ENCODE data around the gene INPP1.

The INPP1 gene

DNA sequence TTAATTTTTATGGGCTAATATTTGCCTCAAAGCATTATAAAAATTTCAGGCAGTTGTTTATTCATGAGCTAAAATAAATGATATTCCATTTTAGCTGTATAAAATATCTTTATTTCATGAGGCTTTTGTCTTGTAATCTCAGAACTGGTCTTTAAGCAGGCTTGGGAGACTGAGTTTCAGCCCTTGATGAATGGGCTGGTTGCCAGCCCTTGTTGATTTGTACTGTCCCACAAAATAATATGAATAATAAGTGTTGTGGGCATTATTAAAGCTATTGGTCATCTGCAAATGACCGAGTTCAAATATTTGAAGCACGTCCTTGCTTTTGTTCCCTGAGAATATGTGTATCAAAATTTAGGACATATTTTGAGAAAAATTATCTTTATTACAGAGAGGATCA lies 18.2 kb downstream of the INPP1 start:
- H3K9me3 ChIP-seq (ENCODE audit: control insufficient read depth in 2 of 2, low read length in 2 of 2) = no peaks in the 10 kb centered on the region
- no peak overlapping the region for H3K4me3 ChIP-seq (ENCODE audit: low read length in 2 of 2)
- H3K27ac ChIP-seq (ENCODE audit: low read length) = no peak overlapping the region
- peaks cover 3 to 15% of the 10 kb centered on the region in 2 donors for H3K36me3 ChIP-seq (ENCODE audit: control insufficient read depth in 2 of 2, insufficient read depth in 2 of 2, low read length in 2 of 2)
- peaks cover 12% of the 10 kb centered on the region for H3K4me1 ChIP-seq (ENCODE audit: control insufficient read depth, insufficient read depth, low read length)
- no peaks in the 10 kb centered on the region for H3K27me3 ChIP-seq (ENCODE audit: control insufficient read depth in 1 of 2, insufficient read depth in 2 of 2, low read length in 2 of 2)
- no peak overlapping the region for H3K9ac ChIP-seq (ENCODE audit: low read length in 2 of 2)

DNA sequence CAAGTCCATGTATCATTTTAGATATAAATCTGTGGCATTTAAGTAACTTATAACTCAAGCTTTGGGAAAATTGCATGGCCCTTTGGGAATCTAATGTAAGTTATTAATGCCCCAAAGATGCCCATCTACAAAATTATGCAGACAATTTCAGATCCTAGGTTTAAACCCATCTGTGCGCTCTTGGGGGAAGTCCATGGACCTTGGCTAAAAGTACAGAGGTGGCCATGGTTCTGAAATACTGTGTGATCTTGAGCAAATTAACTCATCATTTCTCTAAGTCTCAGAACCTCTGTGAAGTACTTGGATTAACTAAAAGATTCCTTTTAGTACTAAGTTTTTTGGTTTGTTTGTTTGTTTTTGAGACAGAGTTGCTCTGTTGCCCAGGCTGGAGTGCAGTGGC lies 19.5 kb downstream of the INPP1 start:
- Histone ChIP-seq H3K9me3 (ENCODE audit: control insufficient read depth in 2 of 2, low read length in 2 of 2) (no peaks in the 10 kb centered on the region), H3K9ac (ENCODE audit: low read length in 2 of 2) (no peak overlapping the region), H3K27ac (ENCODE audit: low read length) (no peak overlapping the region), H3K27me3 (ENCODE audit: control insufficient read depth in 1 of 2, insufficient read depth in 2 of 2, low read length in 2 of 2) (no peaks in the 10 kb centered on the region), H3K4me3 (ENCODE audit: low read length in 2 of 2) (no peak overlapping the region), H3K4me1 (ENCODE audit: control insufficient read depth, insufficient read depth, low read length) (peaks cover 10% of the 10 kb centered on the region), H3K36me3 (ENCODE audit: control insufficient read depth in 2 of 2, insufficient read depth in 2 of 2, low read length in 2 of 2) (peaks cover 3 to 25% of the 10 kb centered on the region in 2 donors)

DNA sequence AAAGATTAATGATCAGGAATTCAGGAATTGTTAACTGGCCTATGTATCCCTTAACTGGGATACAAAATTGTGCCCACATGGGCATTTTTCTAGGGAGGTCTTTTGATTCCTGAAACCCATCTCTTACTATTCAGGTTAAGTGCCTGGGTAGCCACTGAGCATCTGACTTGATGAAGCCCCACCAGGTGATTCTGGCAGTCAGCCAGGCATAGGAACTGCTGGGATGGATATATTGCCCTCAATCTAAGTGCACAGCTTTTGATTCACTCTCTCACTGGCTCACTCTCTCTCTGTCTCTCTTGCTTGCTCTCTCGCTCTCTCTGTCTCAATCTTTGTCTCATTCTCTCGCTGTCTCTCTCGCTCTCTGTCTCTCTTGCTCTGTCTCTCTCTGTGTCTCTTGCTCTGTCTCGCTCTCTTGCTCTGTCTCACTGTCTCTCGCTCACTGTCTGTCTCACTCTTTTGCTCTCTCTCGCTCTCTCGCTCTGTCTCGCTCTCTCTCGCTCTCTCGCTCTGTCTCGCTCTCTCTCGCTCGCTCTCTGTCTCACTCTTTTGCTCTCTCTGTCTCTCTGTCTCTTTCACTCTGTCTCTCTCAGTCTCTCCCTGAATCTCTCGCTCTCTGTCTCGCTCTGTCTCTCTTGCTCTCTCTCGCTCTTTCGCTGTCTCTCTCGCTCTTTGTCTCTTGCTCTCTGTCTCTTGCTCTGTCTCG lies 22.3 kb downstream of the INPP1 start:
- Histone ChIP-seq H3K4me3 (ENCODE audit: low read length in 2 of 2) (no peak overlapping the region), H3K4me1 (ENCODE audit: control insufficient read depth, insufficient read depth, low read length) (no peaks in the 10 kb centered on the region), H3K9ac (ENCODE audit: low read length in 2 of 2) (no peak overlapping the region), H3K27me3 (ENCODE audit: control insufficient read depth in 1 of 2, insufficient read depth in 2 of 2, low read length in 2 of 2) (no peaks in the 10 kb centered on the region), H3K9me3 (ENCODE audit: control insufficient read depth in 2 of 2, low read length in 2 of 2) (no peaks in the 10 kb centered on the region), H3K36me3 (ENCODE audit: control insufficient read depth in 2 of 2, insufficient read depth in 2 of 2, low read length in 2 of 2) (peaks cover 15 to 31% of the 10 kb centered on the region in 2 donors), H3K27ac (ENCODE audit: low read length) (no peak overlapping the region)

DNA sequence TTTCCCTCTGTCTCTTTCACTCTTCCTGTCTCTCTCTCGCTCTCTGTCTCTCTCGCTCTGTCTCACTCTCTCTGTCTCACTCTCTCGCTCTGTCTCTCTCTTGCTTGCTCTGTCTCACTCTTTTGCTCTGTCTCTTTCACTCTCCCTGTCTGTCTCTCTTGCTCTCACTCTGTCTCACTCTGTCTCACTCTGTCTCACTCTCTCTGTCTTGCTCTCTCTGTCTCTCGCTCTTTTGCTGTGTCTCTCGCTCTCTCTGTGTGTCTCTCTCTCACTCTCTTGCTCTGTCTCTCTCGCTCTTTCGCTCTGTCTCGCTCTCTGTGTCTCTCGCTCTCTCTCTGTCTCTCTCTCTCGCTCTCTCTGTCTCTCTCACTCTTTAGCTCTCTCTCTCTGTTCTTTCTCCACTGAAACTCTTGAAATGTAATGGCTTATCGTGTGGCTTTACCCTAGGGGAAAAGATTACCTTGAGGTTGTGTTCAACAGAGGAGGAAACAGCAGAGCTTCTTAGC lies 22.9 kb downstream of the INPP1 start:
- Histone ChIP-seq H3K27ac (ENCODE audit: low read length) (no peak overlapping the region), H3K9me3 (ENCODE audit: control insufficient read depth in 2 of 2, low read length in 2 of 2) (no peaks in the 10 kb centered on the region), H3K36me3 (ENCODE audit: control insufficient read depth in 2 of 2, insufficient read depth in 2 of 2, low read length in 2 of 2) (peaks cover 21 to 37% of the 10 kb centered on the region in 2 donors), H3K27me3 (ENCODE audit: control insufficient read depth in 1 of 2, insufficient read depth in 2 of 2, low read length in 2 of 2) (no peaks in the 10 kb centered on the region), H3K9ac (ENCODE audit: low read length in 2 of 2) (no peak overlapping the region), H3K4me3 (ENCODE audit: low read length in 2 of 2) (no peak overlapping the region), H3K4me1 (ENCODE audit: control insufficient read depth, insufficient read depth, low read length) (no peaks in the 10 kb centered on the region)

DNA sequence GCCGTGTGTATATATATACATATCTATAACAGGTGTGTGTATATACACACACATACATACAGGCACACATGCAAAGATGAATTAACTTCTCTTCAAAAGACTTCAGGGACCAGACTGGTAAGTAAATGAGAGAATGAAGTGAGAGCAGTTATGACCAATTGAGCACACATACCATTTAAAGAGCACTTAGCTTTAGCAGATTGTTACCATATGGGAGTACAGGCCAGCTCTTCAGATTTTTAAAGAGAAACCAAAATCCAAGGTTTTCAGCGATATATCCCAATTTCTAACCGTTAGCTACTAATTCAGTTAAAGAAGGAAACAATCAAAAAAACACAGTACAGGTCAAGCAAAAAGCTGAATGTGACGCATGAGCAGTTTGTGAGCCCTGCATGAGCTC lies 23.7 kb downstream of the INPP1 start:
- H3K27me3 ChIP-seq (ENCODE audit: control insufficient read depth in 1 of 2, insufficient read depth in 2 of 2, low read length in 2 of 2) = no peaks in the 10 kb centered on the region
- no peak overlapping the region for H3K27ac ChIP-seq (ENCODE audit: low read length)
- H3K4me1 ChIP-seq (ENCODE audit: control insufficient read depth, insufficient read depth, low read length) = no peaks in the 10 kb centered on the region
- H3K36me3 ChIP-seq (ENCODE audit: control insufficient read depth in 2 of 2, insufficient read depth in 2 of 2, low read length in 2 of 2) = peaks cover 21 to 37% of the 10 kb centered on the region in 2 donors
- H3K9ac ChIP-seq (ENCODE audit: low read length in 2 of 2) = no peak overlapping the region
- H3K4me3 ChIP-seq (ENCODE audit: low read length in 2 of 2) = no peak overlapping the region
- H3K9me3 ChIP-seq (ENCODE audit: control insufficient read depth in 2 of 2, low read length in 2 of 2) = no peaks in the 10 kb centered on the region

DNA sequence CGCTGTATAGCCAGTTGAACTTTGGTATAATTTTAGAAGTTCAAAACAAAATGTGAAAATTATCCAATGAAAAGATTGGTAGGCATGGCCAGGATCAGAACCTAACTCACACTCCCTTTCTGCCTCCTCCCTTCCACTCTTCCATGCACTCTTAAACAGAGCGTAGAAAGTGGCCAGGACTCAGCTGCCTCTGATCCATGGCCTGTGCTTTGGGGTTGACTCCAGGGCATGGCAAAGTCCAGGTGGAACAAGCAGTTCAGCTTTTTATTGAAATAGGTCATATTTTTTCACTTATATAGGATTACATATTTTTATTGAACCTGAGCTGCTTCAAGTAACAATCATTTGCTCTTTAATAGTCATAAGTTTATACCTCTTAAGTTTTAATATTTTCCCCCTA lies 26.2 kb downstream of the INPP1 start:
- H3K9ac ChIP-seq (ENCODE audit: low read length in 2 of 2) = no peak overlapping the region
- no peaks in the 10 kb centered on the region for H3K27me3 ChIP-seq (ENCODE audit: control insufficient read depth in 1 of 2, insufficient read depth in 2 of 2, low read length in 2 of 2)
- no peak overlapping the region for H3K4me3 ChIP-seq (ENCODE audit: low read length in 2 of 2)
- peaks cover 21 to 27% of the 10 kb centered on the region in 2 donors for H3K36me3 ChIP-seq (ENCODE audit: control insufficient read depth in 2 of 2, insufficient read depth in 2 of 2, low read length in 2 of 2)
- H3K9me3 ChIP-seq (ENCODE audit: control insufficient read depth in 2 of 2, low read length in 2 of 2) = no peaks in the 10 kb centered on the region
- no peak overlapping the region for H3K27ac ChIP-seq (ENCODE audit: low read length)
- no peaks in the 10 kb centered on the region for H3K4me1 ChIP-seq (ENCODE audit: control insufficient read depth, insufficient read depth, low read length)

DNA sequence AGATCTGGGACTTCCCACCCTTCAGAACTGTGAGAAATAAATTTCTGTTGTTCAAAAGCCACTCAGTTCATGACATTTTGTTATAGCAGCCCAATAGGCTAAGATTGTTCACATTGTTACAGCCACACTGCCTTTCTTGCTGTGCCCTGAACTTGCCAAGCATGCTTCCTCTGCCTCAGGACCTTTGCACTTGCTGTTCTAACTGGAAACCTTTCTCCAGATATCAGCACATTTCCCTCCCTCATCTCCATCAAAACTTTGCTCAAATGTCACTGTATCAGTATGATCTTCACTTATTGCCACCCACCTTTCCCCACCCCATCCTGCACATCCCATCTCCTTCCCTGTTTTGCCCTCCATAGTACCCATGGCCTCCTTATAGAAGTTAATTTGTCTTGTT lies 32.7 kb downstream of the INPP1 start:
- H3K27me3 ChIP-seq (ENCODE audit: control insufficient read depth in 1 of 2, insufficient read depth in 2 of 2, low read length in 2 of 2) = no peaks in the 10 kb centered on the region
- H3K4me3 ChIP-seq (ENCODE audit: low read length in 2 of 2) = no peak overlapping the region
- H3K4me1 ChIP-seq (ENCODE audit: control insufficient read depth, insufficient read depth, low read length) = no peaks in the 10 kb centered on the region
- no peak overlapping the region for H3K27ac ChIP-seq (ENCODE audit: low read length)
- H3K36me3 ChIP-seq (ENCODE audit: control insufficient read depth in 2 of 2, insufficient read depth in 2 of 2, low read length in 2 of 2) = peaks cover 2% of the 10 kb centered on the region in 2 donors
- no peak overlapping the region for H3K9ac ChIP-seq (ENCODE audit: low read length in 2 of 2)
- no peaks in the 10 kb centered on the region for H3K9me3 ChIP-seq (ENCODE audit: control insufficient read depth in 2 of 2, low read length in 2 of 2)

DNA sequence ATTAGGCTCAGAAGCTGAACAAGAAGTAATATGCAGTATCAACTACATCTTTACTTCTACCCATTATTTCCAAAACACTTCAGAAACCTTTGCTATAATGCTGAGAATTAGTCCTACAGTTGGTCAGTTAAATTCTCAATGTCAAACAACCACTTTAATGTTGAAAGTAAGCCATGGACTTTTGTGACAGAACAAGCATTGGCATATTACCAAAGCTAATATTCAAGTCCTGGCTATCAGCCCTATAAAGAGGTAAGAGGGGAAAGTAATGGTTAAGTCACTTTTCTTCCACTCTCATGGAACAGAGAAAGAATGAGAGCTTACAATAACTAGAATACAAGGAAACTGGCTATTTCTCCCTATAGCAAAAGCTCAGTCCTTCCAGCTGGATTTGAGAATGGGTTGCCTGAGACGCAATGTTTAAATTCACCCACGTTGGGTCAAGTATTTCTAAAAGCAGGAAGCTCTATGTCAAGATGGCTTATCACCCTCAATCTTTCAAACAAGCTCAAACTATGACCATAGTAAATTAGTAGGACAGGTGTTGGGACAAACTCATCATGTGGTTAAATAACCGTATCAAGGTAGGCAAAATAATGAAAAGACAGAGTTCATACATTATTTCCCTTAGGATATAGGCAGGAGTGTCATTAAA lies 33.3 kb downstream of the INPP1 start:
- H3K4me1 ChIP-seq (ENCODE audit: control insufficient read depth, insufficient read depth, low read length) = no peaks in the 10 kb centered on the region
- H3K9me3 ChIP-seq (ENCODE audit: control insufficient read depth in 2 of 2, low read length in 2 of 2) = no peaks in the 10 kb centered on the region
- no peak overlapping the region for H3K4me3 ChIP-seq (ENCODE audit: low read length in 2 of 2)
- no peaks in the 10 kb centered on the region for H3K27me3 ChIP-seq (ENCODE audit: control insufficient read depth in 1 of 2, insufficient read depth in 2 of 2, low read length in 2 of 2)
- no peaks in the 10 kb centered on the region for H3K36me3 ChIP-seq (ENCODE audit: control insufficient read depth in 2 of 2, insufficient read depth in 2 of 2, low read length in 2 of 2)
- H3K9ac ChIP-seq (ENCODE audit: low read length in 2 of 2) = no peak overlapping the region
- H3K27ac ChIP-seq (ENCODE audit: low read length) = no peak overlapping the region

DNA sequence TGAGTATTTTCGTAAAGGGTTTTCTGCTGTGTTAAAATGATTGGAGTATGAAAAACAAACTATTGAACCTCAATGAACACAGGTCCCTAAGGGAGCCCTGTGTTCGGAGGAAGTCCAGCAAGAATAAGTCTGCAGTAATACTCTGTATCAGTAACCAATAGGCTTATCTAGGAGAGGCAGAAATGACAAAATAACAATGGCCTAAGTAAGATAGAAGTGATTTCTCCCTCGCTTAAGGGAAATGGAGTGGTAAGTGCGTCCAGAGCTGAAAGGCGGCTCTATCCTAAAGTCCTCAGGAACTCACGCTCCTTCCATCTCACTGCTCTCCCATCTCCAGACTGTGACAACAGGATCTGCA lies 35.5 kb downstream of the INPP1 start:
- no peaks in the 10 kb centered on the region for H3K36me3 ChIP-seq (ENCODE audit: control insufficient read depth in 2 of 2, insufficient read depth in 2 of 2, low read length in 2 of 2)
- H3K9me3 ChIP-seq (ENCODE audit: control insufficient read depth in 2 of 2, low read length in 2 of 2) = no peaks in the 10 kb centered on the region
- H3K27me3 ChIP-seq (ENCODE audit: control insufficient read depth in 1 of 2, insufficient read depth in 2 of 2, low read length in 2 of 2) = no peaks in the 10 kb centered on the region
- H3K27ac ChIP-seq (ENCODE audit: low read length) = no peak overlapping the region
- H3K9ac ChIP-seq (ENCODE audit: low read length in 2 of 2) = no peak overlapping the region
- H3K4me3 ChIP-seq (ENCODE audit: low read length in 2 of 2) = no peak overlapping the region
- no peaks in the 10 kb centered on the region for H3K4me1 ChIP-seq (ENCODE audit: control insufficient read depth, insufficient read depth, low read length)

DNA sequence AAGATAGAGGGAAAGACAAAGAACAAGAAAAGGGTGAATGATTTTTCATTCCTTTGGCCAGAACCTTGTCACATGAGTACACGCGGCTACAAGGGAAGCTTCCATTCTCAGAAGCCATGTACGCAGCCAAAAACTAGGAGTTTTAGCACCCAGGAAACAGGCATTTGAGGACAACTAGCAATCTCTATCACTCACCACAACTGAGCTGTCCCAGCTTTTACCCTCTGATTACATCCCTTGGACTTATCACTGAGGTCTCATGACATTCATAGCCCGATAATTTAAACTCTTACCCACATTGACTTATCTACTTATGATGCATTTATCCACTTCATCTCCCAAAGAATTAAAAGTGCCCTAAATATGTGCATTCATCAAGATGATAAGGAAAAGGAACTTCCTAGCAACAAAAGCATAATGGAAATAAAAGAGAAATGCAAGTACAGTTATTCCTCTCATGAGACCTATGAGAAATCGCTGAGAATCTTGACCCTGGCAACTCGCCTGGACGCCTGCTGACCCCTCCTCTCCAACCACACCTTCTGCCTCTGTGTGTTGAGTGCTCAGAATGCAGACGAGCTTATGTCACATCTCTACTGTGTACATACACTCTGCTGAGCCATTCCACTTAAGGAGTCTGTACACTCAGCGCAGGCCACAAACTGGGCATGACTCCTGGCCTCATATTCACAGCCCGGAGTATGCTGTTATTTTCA lies 36.0 kb downstream of the INPP1 start:
- no peaks in the 10 kb centered on the region for H3K27me3 ChIP-seq (ENCODE audit: control insufficient read depth in 1 of 2, insufficient read depth in 2 of 2, low read length in 2 of 2)
- H3K4me3 ChIP-seq (ENCODE audit: low read length in 2 of 2) = no peak overlapping the region
- no peak overlapping the region for H3K27ac ChIP-seq (ENCODE audit: low read length)
- H3K4me1 ChIP-seq (ENCODE audit: control insufficient read depth, insufficient read depth, low read length) = no peaks in the 10 kb centered on the region
- H3K36me3 ChIP-seq (ENCODE audit: control insufficient read depth in 2 of 2, insufficient read depth in 2 of 2, low read length in 2 of 2) = no peaks in the 10 kb centered on the region
- H3K9me3 ChIP-seq (ENCODE audit: control insufficient read depth in 2 of 2, low read length in 2 of 2) = no peaks in the 10 kb centered on the region
- H3K9ac ChIP-seq (ENCODE audit: low read length in 2 of 2) = no peak overlapping the region

All from stomach smooth muscle (tissue), 2 donors.